Measurements from ENCODE around the gene ZNF326. TPM values are rescaled to one million over a fixed set of nuclear protein-coding genes. Genes with fewer than 3 reads are reported as not detected.

The ZNF326 gene, protein sequence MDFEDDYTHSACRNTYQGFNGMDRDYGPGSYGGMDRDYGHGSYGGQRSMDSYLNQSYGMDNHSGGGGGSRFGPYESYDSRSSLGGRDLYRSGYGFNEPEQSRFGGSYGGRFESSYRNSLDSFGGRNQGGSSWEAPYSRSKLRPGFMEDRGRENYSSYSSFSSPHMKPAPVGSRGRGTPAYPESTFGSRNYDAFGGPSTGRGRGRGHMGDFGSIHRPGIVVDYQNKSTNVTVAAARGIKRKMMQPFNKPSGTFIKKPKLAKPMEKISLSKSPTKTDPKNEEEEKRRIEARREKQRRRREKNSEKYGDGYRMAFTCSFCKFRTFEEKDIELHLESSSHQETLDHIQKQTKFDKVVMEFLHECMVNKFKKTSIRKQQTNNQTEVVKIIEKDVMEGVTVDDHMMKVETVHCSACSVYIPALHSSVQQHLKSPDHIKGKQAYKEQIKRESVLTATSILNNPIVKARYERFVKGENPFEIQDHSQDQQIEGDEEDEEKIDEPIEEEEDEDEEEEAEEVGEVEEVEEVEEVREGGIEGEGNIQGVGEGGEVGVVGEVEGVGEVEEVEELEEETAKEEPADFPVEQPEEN
- total RNA-seq = 10 to 100 TPM; 31.0 to 36.4 TPM
- 27.8 TPM for polyA plus RNA-seq (2013, experiment 1 of 2)
- 28.0 TPM for polyA plus RNA-seq (2013, experiment 2 of 2)
- long read RNA-seq, experiment 1, partial matches to known transcripts = 3 of 19 reads
- long read RNA-seq, experiment 1, other reads (novel, unspliced or antisense) = 16 of 19 reads
- long read RNA-seq, experiment 2, transcript ZNF326-201 (12 exons, 2,729 nt) = major isoform, 19 of 43 reads
- long read RNA-seq, experiment 2, partial matches to known transcripts = 13 of 43 reads
- long read RNA-seq, experiment 2, other reads (novel, unspliced or antisense) = 11 of 43 reads
- long read RNA-seq, experiment 3, transcript ZNF326-201 (12 exons, 2,729 nt) = major isoform, 8 of 52 reads
- long read RNA-seq, experiment 3, partial matches to known transcripts = 26 of 52 reads
- long read RNA-seq, experiment 3, other reads (novel, unspliced or antisense) = 15 of 52 reads
- long read RNA-seq, experiment 4, transcript ZNF326-204 (10 exons, 1,956 nt) = major isoform, 6 of 24 reads
- long read RNA-seq, experiment 4, partial matches to known transcripts = 6 of 24 reads
- long read RNA-seq, experiment 4, other reads (novel, unspliced or antisense) = 8 of 24 reads

DNA sequence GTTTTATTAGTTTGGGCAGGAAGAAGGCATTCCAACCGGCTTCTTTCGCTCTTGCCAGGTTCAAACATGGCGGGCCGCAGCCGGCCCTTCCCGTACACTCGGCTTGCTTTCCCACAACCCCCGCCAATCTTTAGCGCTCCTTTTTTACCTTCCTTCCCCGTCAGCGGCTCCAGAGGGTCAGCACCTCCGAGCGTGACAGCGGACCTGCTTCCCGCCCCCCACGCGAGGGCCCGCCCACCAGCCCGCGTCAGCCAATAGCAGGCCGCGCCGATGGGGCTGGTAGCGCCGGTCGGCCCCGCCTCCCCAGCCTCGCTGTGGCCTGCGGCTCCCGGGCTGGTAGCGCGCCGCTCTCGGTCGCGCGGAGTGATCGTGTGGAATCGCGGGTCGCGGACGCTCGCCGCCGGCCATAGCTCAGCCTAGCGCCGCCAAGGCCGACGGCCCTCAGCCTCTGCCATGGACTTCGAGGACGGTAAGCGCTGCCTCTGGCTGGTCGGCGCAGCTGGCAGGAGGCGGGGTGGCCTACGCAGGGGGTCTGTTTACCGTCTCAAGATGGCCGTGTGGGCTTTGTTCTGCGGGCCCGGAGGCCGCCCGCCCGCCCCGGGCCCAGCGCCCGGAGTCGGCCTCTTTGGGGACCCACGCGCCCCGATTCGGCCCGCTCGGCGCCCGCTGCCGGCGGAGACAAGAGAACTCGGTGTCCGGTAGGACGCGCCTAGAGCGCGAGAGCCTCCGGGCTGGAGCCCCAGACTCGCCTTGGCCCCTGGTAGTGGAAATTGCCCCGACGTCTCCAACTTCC lies at the start of gene ZNF326:
TSS of gene ZNF326 (plus strand) at position 306 of the 793 bp plus-strand sequence. CDS start at position 454, 148 bp downstream.
- H3K4me1 Mint-ChIP-seq = peaks cover 34% of the 10 kb centered on the region
- peaks cover 14% of the 10 kb centered on the region for H3K36me3 Mint-ChIP-seq (ENCODE audit: low read depth)
- no peaks in the 10 kb centered on the region for H3K27me3 Mint-ChIP-seq (ENCODE audit: insufficient read depth)
- Histone ChIP-seq H3K4me3 (ENCODE audit: low read length) (peak within 1 kb of the TSS; percentile 100), H3K27me3 (ENCODE audit: control insufficient read depth, insufficient read depth, low read length, poor library complexity, severe bottlenecking) (no peaks in the 10 kb centered on the region), H3K9ac (ENCODE audit: extremely low read depth, low read length, poor library complexity, severe bottlenecking) (peak within 1 kb of the TSS; percentile 97), H3K9me3 (ENCODE audit: control insufficient read depth, low read length) (no peaks in the 10 kb centered on the region), H3K4me1 (ENCODE audit: control insufficient read depth, insufficient read depth, low read length) (no peaks in the 10 kb centered on the region), H3K36me3 (ENCODE audit: control insufficient read depth, insufficient read depth, low read length) (peaks cover 21% of the 10 kb centered on the region), H3K27ac (ENCODE audit: low read depth, low read length) (peak within 1 kb of the TSS; percentile 96)
- peak within 1 kb of the TSS; percentile 98 for H3K27ac Mint-ChIP-seq
- H3K9me3 Mint-ChIP-seq = no peaks in the 10 kb centered on the region
- TF ChIP-seq, protein P1, sequence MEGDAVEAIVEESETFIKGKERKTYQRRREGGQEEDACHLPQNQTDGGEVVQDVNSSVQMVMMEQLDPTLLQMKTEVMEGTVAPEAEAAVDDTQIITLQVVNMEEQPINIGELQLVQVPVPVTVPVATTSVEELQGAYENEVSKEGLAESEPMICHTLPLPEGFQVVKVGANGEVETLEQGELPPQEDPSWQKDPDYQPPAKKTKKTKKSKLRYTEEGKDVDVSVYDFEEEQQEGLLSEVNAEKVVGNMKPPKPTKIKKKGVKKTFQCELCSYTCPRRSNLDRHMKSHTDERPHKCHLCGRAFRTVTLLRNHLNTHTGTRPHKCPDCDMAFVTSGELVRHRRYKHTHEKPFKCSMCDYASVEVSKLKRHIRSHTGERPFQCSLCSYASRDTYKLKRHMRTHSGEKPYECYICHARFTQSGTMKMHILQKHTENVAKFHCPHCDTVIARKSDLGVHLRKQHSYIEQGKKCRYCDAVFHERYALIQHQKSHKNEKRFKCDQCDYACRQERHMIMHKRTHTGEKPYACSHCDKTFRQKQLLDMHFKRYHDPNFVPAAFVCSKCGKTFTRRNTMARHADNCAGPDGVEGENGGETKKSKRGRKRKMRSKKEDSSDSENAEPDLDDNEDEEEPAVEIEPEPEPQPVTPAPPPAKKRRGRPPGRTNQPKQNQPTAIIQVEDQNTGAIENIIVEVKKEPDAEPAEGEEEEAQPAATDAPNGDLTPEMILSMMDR (conservative IDR thresholded peaks at IDR 0.05) = no peak
- WGBS, 2 experiments (ENCODE audit: insufficient coverage in 1 of 2, insufficient read length in 1 of 2) = 0% methylated on average over 3 to 88 of the region's 88 CpGs
- peak; percentile 99 for DNase-seq
- H3K4me3 Mint-ChIP-seq = peak within 1 kb of the TSS; percentile 95

DNA sequence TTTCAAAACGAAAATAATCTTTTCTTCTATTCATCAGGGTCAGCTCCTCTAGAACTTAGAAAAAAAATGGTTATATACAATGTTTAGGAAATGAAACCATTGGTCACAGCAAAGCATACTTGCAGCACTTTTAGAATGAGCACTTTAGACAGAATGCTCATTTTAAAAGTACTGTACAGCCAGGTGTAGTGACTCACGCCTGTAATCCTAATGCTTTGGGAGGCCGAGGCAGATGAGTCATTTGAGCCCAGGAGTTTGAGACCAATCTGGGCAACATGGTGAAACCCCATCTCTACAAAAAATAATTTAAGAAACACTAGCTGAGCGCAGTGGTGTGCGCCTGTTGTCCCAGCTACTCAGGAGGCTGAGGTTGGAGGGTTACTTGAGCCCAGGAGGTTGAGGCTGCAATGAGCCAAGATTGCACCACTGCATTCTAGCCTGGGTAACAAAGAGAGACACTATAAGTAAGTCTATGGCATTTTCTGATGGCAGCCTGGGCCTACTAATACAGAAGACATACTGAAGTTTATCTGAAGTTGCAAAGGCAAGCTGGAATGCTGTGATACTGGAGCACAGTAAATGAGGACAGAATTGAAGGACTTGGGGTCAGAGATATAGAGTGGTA lies 48.9 kb upstream of the ZNF326 start:
- Mint-ChIP-seq H3K4me1 (peaks cover 36% of the 10 kb centered on the region), H3K27ac (no peak overlapping the region), H3K4me3 (no peak overlapping the region), H3K27me3 (ENCODE audit: insufficient read depth) (peaks cover 27% of the 10 kb centered on the region), H3K36me3 (ENCODE audit: low read depth) (no peaks in the 10 kb centered on the region), H3K9me3 (no peaks in the 10 kb centered on the region)
- 86 to 95% methylated on average over 4 of the region's 5 CpGs for WGBS, 2 experiments (ENCODE audit: insufficient coverage in 1 of 2, insufficient read length in 1 of 2)
- Histone ChIP-seq H3K27ac (ENCODE audit: low read depth, low read length) (no peak overlapping the region), H3K9me3 (ENCODE audit: control insufficient read depth, low read length) (no peaks in the 10 kb centered on the region), H3K4me3 (ENCODE audit: low read length) (no peak overlapping the region), H3K36me3 (ENCODE audit: control insufficient read depth, insufficient read depth, low read length) (no peaks in the 10 kb centered on the region), H3K4me1 (ENCODE audit: control insufficient read depth, insufficient read depth, low read length) (peaks cover 18% of the 10 kb centered on the region), H3K9ac (ENCODE audit: extremely low read depth, low read length, poor library complexity, severe bottlenecking) (no peak overlapping the region), H3K27me3 (ENCODE audit: control insufficient read depth, insufficient read depth, low read length, poor library complexity, severe bottlenecking) (peaks cover 14% of the 10 kb centered on the region)
- TF ChIP-seq, protein P1 (conservative IDR thresholded peaks at IDR 0.05) = no peak
- DNase-seq = no peak
